HG03095 (cell line): ENCODE data around the gene CRABP2.

Source experiments
- ATAC-seq: cut with Tn5 transposase; IDR thresholded peaks from one replicate; pipeline ENCODE4 v1.9.1; 2021; ENCODE audit warnings: moderate library complexity; ENCODE audit not compliant: unreplicated experiment

The CRABP2 gene

DNA sequence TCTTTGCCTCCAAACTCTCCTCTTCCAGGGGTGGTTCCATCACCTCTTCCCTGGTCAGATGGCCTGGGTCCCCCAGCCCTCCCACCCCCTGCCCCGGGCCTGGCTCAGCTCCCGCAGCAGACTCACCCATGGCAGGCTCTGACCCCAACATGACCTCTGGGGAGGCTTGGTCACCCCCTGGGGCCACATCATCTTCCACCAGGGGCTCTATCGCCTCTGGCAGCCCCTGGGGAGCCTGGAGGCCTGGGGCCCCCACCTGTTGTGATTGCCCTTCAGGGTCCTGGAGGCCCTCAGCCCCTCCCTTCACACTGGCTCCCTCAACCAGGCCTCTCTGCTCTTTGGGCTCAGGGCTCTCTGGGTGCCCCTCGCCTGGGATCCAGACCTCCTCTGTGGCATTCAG is 34.6 kb downstream of the CRABP2 start:
- no peak for ATAC-seq

DNA sequence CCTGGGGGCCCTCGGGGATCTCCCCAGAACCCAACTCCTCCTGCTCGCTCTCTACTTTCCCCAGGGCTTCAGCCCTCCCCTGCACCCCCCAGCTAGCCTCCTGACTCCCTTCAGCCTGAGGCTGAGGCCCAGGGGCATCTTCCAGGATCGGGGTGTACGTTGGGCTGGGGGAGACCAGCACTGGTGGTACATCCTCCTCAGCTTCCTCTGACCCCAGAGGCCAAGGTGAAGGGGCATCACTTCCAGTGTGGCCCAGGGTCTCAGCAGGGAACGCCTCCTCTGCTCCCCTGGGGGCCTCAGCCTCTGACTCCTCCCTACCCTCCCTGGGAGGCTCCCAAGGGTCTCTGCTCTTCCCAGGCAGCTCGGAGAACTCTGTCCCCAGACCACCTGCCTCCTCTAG is 35.0 kb downstream of the CRABP2 start:
- no peak for ATAC-seq

DNA sequence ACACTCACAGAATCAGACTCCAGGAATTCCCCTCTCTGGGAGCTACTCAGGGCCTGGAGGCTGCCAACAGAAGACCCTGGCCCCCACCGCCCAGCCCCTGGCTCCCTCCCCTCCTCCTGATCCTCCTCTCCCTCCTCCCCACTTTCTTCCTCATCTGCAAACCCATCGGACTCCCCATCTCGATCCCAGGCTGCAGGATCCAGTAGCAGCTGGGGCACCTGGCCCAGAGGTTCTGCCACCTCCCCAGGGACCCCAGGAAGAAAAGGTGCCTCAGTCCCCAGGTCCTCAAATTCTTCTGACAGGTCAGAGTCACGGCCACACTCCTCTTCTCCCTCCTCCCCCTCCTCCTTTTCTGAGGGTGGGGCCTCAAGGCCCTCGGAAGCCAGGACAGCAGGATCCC is 35.6 kb downstream of the CRABP2 start:
- ATAC-seq = no peak

DNA sequence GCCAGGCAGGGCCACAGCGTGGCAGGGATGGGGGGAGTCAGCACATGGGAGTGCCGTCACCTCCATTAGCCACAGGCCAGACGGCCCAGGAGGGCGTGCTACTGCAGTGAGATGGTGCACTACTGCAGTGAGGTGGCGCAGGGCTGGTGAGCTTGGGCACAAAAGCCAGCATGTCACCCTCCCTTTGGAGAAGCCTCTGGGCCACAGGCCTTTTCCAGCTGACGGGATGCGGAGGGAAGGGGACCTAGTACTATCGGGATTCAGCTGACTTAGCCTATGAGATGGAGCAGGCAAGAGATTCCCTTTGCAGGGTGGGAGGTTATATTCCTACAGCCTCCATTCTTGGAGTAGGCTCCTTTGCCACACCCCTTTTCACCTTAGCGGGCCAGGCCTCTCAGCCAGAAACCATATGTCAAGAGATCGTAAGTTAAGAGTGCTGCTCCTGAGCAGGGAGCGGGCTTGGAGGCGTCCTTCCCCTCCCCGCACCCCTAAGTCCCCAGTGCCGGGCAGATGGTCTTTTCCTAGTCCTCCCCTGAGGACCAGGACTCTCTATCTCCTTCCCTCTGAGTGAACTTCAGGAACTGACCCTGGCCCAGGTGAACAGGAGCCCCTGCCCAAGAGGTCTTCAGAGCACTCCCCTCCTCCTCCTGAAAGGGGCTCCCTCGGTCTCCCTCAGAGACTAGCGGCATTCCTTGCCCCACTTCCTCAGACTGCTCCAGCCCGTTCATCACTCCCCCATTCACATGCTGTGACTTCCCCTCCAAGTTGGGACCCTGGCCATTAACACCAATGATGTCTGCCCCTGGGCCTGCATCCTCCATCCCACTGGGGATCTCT is 36.4 kb downstream of the CRABP2 start:
- no peak for ATAC-seq

DNA sequence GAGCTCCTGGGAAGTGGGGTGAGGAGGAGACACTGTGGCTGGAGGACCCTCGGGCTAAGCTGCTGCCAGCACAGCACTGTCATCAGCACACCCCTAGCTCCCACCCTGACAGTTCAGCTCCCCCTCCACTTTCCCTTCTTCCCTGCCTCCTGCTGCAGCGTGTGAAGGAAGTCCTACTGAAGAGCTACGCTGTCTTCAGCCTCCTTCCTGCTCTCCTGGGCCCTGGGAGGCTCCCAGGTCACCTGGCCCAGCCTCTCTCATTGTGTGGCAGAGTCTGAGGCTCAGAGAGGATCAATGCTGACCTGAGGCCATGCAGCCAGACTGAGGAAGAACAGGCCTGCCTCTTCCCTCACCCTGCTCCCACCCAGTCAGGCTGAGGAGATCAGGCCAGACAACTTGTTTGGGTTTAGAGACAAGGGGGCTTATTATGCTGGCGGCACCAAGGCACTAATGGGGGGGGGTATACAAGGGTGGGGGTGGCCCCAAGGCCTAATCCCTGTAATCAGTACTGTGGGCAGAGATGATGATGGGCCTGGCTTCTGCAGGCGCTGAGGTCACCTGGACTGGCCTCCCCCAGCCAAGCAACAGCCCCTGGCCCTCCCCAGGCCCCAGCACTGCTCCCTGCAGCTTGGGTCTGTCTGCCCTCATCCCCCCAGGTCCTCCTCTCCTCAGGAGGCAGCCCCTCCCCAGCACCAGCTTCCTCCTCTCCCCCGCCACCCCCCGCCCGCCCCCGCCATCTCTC is 37.2 kb downstream of the CRABP2 start:
- ATAC-seq = no peak

DNA sequence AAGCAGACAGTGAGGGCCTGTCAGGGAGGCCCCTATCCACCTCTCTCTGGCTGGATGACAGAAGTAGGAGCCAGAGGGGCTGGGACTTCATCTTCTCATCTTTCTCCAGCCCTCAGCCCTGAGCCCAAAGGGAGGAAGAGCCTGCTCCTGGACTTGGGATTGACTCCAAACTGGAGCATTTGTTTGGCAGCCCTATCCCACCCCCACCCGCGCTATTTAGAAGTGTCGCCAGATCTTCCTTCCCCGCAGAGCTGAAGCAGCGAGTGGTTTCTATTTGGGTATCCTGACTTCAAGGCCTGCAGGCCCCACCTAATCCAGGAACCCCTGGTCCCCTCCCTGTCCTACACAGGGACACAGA is 37.8 kb downstream of the CRABP2 start:
- ATAC-seq = no peak

DNA sequence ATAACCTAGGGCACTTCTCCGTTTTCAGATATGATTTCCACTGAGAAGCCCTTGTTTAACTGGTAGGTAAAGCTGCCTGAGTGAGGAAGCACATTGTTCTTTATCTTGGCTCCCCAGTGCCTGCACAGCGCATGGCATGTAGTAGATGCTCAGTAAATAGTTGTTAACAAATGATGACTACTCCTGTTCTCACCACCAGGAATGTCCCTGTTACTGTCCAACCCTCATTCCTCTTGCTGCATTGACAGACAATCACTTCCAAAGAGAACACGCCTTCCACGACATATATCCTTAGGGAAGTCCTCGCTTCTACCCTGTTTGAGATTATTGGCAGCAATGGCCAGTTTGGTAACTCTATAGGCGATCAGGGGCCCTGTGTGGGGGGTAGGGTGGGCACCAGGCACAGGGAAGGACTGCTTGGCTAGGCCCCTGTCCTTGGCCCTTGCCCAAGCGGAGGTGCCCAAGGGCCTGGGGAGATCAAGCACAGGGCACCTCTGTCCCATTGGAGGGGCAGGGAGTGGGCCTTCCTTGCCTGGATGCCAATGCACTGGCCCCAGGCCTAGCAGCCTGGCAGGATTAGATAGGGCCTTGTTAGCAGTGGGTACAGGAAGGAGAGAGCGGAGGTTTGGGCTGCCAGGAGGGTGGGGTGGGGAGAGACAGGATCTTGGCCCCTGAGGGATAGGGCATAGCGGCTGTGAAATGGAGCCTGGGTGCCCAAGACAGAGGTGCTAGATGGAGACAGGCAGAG is 38.3 kb downstream of the CRABP2 start:
- ATAC-seq = no peak

DNA sequence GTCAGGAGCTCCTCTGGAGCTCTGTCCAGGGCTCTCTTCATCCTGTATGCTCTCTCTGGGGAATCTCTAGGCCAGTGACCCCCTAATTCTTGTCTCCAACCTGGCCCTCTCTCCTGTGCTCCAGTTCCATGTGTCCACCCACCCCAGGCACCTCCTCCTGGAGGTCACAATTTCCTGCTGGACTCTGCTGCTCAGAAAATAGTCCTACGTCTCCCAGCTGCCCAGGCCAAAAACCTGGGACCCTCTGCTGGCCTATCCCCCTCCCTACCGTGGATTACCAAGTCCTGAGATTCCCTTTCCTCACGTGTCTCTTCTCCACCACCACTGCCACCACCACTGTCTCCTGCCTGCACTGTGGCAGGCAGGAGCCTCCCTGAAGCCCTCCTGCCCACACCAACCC is 39.8 kb downstream of the CRABP2 start:
- ATAC-seq = no peak

DNA sequence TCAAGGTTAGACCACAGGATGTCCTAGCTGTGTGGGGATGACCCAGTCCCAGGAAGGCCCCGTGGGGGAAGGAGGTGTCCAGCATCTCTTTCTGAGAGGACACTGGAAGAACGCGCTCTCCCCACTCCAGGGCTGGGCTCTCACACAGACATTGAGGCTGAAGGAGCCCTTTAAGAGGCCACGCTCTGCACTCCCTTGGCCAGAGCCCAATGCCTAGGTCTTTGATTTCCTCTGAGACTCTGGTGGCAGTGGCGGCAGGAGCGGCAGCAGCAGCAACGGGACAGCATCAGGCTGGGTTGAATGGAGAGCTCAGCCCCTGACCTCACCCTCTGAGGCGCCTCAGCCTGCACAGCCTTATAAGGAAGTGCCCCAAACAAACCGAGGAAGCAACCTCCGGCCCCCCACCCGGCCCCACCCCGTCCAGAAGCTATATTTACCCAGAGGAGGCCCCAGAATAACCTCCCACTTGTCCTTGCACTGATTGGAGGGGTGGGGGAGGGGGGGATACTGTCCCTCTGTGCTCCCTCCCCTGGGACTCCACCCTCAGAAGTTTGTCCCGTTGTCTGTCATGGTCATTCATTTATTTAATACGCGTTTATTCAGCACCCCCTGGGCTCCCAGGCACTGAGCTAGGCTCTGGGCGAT is 40.5 kb downstream of the CRABP2 start:
- no peak for ATAC-seq

DNA sequence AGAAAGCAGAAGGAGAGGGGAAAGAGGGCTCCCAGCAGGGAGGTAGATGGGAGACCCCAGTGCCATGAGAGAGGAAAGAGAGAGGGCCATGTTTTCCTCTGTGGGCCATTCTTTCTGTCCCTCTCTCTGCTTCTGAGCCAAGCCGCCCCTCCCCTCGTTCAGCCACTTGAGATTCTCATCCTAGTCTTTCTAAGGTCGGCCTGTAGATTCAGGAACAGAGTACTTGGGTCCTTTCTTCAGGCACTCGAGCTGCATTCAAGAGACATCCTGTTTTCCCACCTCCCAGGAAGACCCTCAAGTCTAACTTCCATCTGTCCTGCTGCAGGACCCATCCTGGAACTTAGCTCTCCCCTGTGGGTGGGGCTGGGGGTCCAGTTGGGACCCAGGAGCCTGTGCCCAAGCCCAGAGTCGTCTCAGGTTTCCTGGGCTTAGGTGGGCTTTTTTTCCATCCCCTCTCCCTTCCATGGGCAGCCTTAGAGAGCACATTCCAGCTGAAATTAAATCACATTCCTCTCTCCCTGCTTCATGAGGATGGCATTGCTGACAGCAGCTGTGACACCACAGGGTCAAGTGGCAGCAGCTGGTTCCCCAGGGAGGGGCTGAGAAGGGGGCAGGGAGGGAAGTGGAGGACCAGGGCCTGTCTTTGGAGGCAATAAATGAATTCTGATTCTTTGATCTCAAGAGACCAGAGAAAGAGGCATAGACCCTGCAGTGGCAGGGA is 41.2 kb downstream of the CRABP2 start:
- no peak for ATAC-seq

DNA sequence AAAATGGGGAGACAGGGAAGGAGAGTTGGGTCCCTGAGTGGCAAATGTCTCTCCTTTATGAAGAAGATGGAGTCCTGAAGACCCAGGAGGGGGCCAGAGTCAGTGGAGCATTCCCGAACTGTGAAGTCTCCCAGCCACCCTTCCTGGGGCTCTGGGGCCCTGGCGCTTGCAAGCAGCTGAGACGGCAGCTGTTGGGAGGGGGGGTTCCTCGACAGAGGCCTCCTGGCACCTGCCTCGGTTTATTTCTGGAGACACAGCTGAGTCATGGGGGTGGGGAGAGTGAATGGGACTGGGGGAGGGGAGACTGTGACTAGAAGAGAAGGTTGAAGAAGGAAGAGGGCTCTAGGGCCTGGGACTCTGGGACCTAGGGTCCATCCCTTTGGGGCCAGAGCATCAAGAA is 42.2 kb downstream of the CRABP2 start:
- no peak for ATAC-seq

DNA sequence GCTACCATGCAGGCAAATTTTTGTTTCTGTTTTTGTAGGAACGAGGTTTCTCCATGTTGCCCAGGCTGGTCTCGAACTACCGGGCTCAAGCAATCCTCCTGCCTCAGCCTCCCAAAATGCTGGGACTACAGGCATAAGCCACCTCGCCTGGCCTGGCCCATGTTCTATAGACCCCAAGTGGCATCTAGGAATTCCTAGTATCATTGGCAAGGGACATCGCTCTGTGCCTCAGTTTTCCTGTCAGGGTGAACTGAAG is 42.7 kb downstream of the CRABP2 start:
- no peak for ATAC-seq

DNA sequence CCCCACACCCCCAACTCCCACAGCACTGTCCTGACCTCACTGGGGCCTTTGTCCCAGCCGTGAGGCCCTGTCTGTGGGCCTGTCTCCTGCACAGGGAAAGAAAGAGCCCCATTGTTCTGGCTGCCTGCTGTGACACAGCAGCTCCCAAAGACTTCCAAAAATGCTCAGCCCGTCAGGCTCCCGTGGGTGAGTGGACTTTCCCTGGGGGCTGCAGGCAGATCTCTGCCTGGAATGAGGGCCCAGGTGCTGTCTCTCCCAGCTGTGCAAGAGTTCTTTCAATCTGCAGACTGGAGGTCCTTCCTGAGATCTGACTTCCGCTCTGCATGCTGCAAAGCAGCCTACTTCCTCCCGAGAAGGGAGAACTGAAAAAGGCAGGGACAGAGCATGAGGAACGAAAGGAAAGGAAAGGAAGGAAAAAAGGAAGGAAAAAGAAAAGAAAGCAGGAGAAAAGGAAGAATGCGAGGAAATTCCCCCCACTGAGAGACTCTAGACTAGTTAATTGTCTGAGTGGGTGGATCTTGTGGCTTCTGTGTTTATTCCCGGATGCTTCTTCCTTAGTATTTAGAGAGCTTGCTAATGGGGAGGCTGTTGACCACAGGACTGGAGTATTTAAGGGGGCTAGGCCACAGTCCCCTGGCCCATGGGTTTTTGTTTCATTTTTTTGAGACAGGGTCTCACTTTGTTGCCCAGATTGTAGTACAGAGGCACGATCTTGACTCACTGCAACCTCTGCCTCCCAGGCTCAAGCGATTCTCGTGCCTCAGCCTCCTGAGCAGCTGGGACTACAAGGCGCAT is 43.2 kb downstream of the CRABP2 start:
- no peak for ATAC-seq

DNA sequence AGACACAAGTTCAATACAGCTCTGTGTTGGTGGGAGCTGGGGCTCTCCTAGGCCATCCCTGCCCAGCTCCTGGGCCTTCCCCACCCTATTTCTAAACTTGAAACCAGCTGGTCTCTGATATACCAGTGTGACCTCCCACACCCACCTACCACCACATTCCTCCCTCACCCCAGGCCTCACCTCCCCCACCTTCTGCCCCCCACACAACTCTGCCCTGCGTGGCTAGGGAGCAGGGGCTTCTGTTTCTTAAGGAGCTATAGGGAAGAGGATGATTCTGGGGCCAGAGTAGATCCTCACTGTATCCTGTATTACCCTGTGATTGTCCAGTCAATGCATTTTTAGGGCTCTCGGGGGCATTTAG is 44.7 kb downstream of the CRABP2 start:
- ATAC-seq = no peak

DNA sequence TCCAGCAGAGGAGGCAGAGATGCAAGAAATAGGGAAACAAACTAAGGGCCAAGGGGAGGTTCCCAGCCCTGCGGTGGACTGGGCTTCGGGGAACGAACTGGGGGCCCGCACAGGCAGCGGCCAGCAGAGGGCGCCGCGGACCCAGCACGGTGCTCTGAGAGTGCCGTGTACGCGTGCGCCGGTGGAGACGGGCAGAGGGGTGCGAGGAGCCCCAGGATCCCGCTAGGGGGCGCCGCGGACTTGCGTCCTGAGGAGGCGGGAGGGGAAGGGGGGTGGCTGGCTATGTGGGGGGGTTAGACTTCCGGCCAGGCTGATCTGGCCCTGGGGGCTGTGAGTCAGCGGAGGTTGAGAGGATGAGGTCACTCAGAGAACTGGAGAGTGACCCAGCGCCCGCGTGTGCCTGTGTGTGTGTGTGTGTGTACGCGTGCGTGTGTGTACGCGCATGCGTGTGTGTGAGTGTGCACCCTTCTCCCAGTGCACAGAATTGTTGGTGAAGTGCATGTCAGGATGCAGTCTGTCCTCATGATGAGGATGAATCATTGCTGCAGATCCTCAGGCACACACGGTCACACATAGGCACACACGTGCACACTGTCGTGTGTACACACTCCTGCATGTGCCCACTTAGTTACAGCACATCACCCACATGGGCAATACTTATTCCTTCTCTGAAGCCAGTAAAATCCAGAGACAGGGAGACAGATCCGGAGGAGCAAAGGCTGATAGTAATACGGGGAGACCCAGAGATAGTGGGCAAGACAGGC is 45.2 kb downstream of the CRABP2 start:
- ATAC-seq = no peak

DNA sequence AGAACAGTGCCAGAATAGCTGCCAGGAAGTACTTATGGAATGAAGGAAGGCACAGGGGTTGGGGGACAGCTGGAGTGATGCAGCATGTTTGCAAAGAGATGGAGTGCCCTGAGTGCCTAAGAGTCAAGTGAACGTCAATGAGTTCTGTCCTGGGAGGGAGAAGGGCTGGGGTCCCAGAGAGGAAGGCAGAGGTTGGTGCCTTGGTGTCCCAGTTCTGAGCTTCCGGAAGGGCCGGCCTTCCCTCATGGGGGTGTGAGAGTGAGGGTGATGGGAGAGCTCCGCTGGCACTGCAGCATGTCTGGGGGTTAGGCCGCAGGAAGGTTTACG is 45.8 kb downstream of the CRABP2 start:
- no peak for ATAC-seq

DNA sequence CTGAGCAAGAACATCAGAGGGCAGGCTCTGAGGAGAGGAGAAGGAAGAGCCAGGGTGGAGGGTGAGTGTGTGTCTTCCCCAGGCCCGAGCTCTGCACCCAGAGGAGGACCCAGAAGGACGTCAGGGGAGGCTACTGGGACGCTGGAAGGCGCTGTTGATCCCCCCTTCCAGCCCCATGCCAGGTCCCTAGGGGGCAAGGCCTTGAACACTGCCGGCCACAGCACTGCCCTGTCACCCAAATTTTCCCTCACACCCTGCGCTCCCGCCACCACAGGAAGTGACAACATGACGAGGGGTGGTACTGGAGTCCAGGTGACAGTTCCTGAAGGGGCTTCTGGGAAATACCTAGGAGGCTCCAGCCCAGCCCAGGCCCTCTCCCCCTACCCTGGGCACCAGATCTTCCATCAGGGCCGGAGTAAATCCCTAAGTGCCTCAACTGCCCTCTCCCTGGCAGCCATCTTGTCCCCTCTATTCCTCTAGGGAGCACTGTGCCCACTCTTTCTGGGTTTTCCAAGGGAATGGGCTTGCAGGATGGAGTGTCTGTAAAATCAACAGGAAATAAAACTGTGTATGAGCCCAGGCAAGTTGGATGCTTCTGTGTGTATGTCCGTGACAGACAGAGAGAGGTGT is 46.3 kb downstream of the CRABP2 start:
- no peak for ATAC-seq

DNA sequence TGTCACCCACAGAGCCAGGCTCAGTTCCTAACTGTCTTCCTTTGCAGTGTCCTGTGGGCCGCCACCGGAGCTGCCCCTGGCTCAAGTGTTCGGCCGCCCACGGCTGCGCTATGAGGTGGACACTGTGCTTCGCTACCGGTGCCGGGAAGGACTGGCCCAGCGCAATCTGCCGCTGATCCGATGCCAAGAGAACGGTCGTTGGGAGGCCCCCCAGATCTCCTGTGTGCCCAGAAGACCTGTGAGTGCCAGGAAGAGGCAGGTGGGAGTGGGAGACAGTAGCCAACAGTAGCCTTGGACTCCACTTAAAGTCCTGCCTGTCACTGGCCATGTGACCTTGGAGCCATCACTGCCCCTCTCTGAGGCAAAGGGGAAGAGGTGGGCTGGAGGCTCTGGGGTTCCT is 46.9 kb downstream of the CRABP2 start:
- no peak for ATAC-seq

DNA sequence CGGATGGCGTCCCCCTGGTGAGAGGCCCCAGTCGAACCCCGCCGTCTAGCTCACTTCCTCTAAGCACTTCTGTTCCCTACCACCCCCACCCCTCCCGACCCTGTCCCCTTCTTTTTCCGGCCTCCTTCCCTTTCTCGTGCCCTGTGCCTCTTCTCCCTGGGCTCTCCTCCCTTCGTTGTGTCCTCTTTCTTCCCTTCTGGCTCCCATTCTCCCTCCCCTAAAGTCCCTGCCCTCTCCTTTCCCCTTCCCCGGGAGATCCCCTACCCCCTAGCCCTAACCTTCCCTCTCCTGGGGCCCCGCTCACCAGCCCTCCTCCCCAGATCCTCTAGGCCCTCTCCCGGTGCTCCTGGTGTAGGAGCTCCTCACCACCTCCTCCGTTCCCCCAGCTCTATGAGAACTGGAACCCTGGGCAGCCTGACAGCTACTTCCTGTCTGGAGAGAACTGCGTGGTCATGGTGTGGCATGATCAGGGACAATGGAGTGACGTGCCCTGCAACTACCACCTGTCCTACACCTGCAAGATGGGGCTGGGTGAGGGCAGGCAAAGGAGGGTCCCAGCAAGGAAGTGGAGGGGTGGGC is 47.6 kb downstream of the CRABP2 start:
- no peak for ATAC-seq
